Stimulated activated CD8-positive, alpha-beta memory T cell treated with anti-CD3 and anti-CD28 coated beads, Interleukin-4, amount 100 ng/mL, for 24 hours (primary cell): ENCODE data around the gene HELZ.

Experiments used
- DNase-seq: peaks from one replicate; pipeline ENCODE4 v3.0.0-alpha.2; 2020; ENCODE audit warnings: low read depth

HELZ gene

GRCh38 chr17:67026341-67026740 lies 218.7 kb downstream of the HELZ start:
- no peak for DNase-seq

DNA sequence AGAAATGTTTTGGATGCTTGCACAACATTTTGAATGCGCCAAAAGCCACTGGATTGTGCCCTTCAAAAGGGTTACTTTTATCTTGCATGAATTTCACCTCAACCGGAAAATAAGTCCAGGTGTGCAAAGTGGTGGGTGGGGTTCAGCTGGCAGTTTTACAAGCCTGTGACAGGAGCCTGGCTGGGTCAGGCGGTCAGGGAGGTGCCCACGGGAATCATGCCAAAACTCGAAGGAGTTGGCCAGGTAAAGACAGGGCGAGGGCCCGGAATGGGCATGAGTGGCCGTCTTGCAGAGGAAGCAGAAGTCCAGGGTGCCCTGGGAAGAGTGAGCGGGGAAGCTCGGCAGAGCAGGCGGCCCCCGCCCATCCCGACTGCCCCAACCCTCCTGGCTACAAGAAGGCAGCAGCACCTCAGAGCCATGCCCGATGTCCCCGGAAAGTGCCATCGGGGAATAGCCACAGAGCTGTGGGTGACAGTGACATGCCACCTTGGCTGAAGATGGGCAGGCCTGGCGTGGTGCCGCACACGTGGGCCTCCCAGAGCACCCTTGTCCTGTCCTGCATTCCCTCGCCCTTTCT lies 219.7 kb downstream of the HELZ start:
- DNase-seq, result no peak

DNA sequence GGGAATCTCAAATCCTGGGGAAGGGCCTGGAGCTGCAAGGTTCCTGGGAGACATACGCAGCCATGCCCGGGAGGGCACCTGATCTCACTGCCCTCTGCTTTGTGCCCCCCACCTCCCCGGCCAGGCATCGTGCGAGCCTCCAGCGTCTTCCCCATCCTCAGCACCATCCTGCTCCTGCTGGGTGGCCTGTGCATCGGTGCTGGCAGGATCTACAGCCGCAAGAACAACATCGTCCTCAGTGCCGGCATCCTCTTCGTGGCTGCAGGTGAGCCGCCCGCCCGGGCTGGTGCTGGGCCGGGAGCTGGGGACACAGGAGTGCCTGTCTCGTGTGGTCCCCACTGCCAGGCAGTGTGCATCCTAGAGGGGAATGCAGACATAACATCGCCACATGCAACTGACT lies 220.3 kb downstream of the HELZ start:
- DNase-seq, result no peak

DNA sequence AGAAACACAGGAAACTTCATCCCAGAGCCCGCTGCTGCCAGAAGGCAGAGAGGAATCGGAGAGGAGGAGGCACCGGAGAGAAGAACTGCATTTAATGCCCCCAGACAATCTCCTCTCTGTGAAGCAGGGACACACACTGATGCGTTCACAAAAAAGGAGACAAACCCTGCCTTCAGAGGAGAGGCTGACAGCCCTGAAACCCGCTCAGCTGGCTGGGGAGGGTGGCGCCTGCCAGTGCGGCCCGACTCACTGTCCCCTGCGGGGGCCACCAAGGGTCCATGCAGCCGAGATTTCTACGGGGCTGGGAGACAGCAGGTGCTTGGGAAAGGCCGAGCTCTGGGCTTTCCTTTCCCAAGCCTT lies 222.6 kb downstream of the HELZ start:
- no peak for DNase-seq

- DNase-seq, result no peak
Measured at GRCh38 chr17:67021743-67022450, 223.1 kb downstream of the HELZ start.

DNA sequence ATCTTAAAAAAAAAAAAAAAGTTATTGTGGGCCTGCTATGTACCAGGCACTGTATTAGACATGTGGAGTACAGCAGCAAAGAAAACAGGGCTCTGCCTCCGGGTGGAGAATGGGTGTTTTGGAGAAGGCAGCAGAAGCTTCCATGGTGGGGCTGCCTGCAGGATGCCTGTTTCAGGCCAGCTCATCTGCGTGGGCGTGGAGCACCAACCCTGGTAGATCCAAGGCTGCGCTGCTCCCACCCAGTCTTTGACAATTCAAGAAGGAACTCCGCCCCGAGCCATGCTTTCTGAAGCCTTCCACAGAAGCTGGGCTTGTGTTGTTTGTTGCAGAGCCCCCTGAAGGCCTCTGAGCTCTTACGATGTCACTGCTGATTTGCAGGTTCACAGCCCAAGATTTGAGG lies 223.8 kb downstream of the HELZ start:
- no peak for DNase-seq
